CD14-positive monocyte (primary cell): ENCODE measurements around the gene TSSK1B. TPM values are rescaled to one million over a fixed set of nuclear protein-coding genes. Genes with fewer than 3 reads are reported as not detected.

Source experiments
- DNase-seq, 3 donors: peaks; one replicate each; pipeline ENCODE4 v3.0.0-alpha.2; 2011 to 2022
- H2AFZ ChIP-seq: 2 replicates; pipeline ENCODE4 v1.6.0; 2012; ENCODE audit warnings: mild to moderate bottlenecking, low read depth, low read length, inconsistent platforms; ENCODE audit not compliant: insufficient read depth, poor library complexity, severe bottlenecking
- H3K27ac ChIP-seq, 2 donors: 1 replicate in 1 of 2; 2 replicates in 1 of 2; pipeline ENCODE4 v1.5.1; 2012 to 2013; ENCODE audit warnings: low read length in 2 of 2, control low read depth in 1 of 2, inconsistent platforms in 1 of 2, low read depth in 1 of 2, mild to moderate bottlenecking in 1 of 2
- H3K27me3 ChIP-seq, 2 donors: one replicate each; pipeline versions ENCODE4 v1.6.0 to v1.6.1; 2011 to 2013; ENCODE audit warnings: low read length in 2 of 2; ENCODE audit not compliant: control insufficient read depth in 2 of 2, insufficient read depth in 2 of 2
- H3K36me3 ChIP-seq, 2 donors: replicated peaks in 1 of 2; 1 replicate in 1 of 2; 2 replicates in 1 of 2; pipeline versions ENCODE4 v1.5.1 to v1.6.1; 2012 to 2013; ENCODE audit warnings: low read length in 2 of 2, control low read depth in 1 of 2, inconsistent platforms in 1 of 2, mild to moderate bottlenecking in 1 of 2; ENCODE audit not compliant: insufficient read depth in 2 of 2, control insufficient read depth in 1 of 2
- H3K4me1 ChIP-seq, 2 donors: 1 replicate in 1 of 2; 2 replicates in 1 of 2; pipeline versions ENCODE4 v1.5.1 to v1.6.1; 2012 to 2013; ENCODE audit warnings: low read length in 2 of 2, control low read depth in 1 of 2, inconsistent platforms in 1 of 2, mild to moderate bottlenecking in 1 of 2, moderate library complexity in 1 of 2; ENCODE audit not compliant: insufficient read depth in 2 of 2, control insufficient read depth in 1 of 2
- H3K4me2 ChIP-seq: replicated peaks from 2 replicates; pipeline ENCODE3; 2012; ENCODE audit warnings: low read length, moderate library complexity, mild to moderate bottlenecking; ENCODE audit not compliant: poor library complexity, severe bottlenecking; ENCODE audit errors: extremely low read depth
- H3K4me3 ChIP-seq, 3 experiments: fragments of 200-600 bp in 1 of 3; sonication (generic) in 1 of 3; replicated peaks in 1 of 3; 1 replicate in 2 of 3; 2 replicates in 1 of 3; pipeline ENCODE4 v1.5.1; 2011 to 2013; ENCODE audit warnings: low read length in 3 of 3, mild to moderate bottlenecking in 3 of 3, control low read depth in 2 of 3, low read depth in 2 of 3, inconsistent platforms in 1 of 3, moderate library complexity in 1 of 3
- H3K79me2 ChIP-seq: 2 replicates; pipeline ENCODE4 v1.6.0; 2012; ENCODE audit warnings: mild to moderate bottlenecking, control low read depth, inconsistent platforms, low read length, moderate library complexity; ENCODE audit not compliant: insufficient read depth
- H3K9ac ChIP-seq: 2 replicates; pipeline ENCODE4 v1.6.0; 2017; ENCODE audit warnings: low read length, mild to moderate bottlenecking; ENCODE audit not compliant: insufficient read depth, poor library complexity, severe bottlenecking
- H3K9me3 ChIP-seq, 2 donors: replicated peaks in 1 of 2; 1 replicate in 1 of 2; 2 replicates in 1 of 2; pipeline versions ENCODE4 v1.5.1 to v1.6.1; 2012 to 2013; ENCODE audit warnings: low read length in 2 of 2, control low read depth in 1 of 2; ENCODE audit not compliant: control insufficient read depth in 1 of 2, insufficient read depth in 1 of 2
- H4K20me1 ChIP-seq: 2 replicates; pipeline ENCODE4 v1.6.0; 2012; ENCODE audit warnings: mild to moderate bottlenecking, low read length, control low read depth, moderate library complexity; ENCODE audit not compliant: insufficient read depth
- H3K27ac Mint-ChIP-seq, 7 donors: one replicate each; pipeline ENCODE4 v1.8.0; 2020; ENCODE audit warnings: mild to moderate bottlenecking in 7 of 7, mixed read lengths in 7 of 7, moderate library complexity in 6 of 7, inconsistent platforms in 2 of 7
- H3K27me3 Mint-ChIP-seq, 3 donors: one replicate each; pipeline ENCODE4 v1.8.0; 2021 to 2022; ENCODE audit warnings: low read depth in 3 of 3, mild to moderate bottlenecking in 3 of 3, mixed read lengths in 3 of 3, moderate library complexity in 3 of 3, inconsistent platforms in 1 of 3
- H3K36me3 Mint-ChIP-seq, 2 donors: one replicate each; pipeline ENCODE4 v1.8.0; 2020; ENCODE audit warnings: mixed read lengths in 2 of 2, inconsistent platforms in 1 of 2, mild to moderate bottlenecking in 1 of 2
- H3K4me1 Mint-ChIP-seq: one replicate; pipeline ENCODE4 v1.8.0; 2020; ENCODE audit warnings: mild to moderate bottlenecking, mixed read lengths
- H3K4me3 Mint-ChIP-seq, 2 donors: one replicate each; pipeline ENCODE4 v1.8.0; 2020; ENCODE audit warnings: mild to moderate bottlenecking in 2 of 2, mixed read lengths in 2 of 2, moderate library complexity in 1 of 2
- H3K9me3 Mint-ChIP-seq, 7 donors: one replicate each; pipeline ENCODE4 v1.8.0; 2020 to 2022; ENCODE audit warnings: mixed read lengths in 7 of 7, mild to moderate bottlenecking in 6 of 7, moderate library complexity in 6 of 7, inconsistent platforms in 2 of 7
- WGBS: methylation state at CpG from one replicate; pipeline ENCODE4 v1.1.5; 2013; ENCODE audit warnings: missing lambda C conversion rate; ENCODE audit not compliant: insufficient coverage; 5-methylcytosine and 5-hydroxymethylcytosine counted together
- intact Hi-C, 2 donors: fragments of 100-400 bp; cut with micrococcal nuclease; formaldehyde crosslinking; loops; one replicate each; pipeline versions ENCODE4 v1.15.0 to v1.15.1; 2023
- polyA plus RNA-seq, 3 donors: library from polyadenylated mRNA; depleted of rRNA in 1 of 3; unstranded in 2 of 3; stranded (reverse) in 1 of 3; fragments of 300-500 nt in 2 of 3; fragments of >200 nt in 1 of 3; fragmentation: Illumina TruSeq in 2 of 3; gene quantifications; 1 replicate in 2 of 3; 2 replicates in 1 of 3; pipeline ENCODE4 v1.2.3, GENCODE V29; 2012 to 2021
- TF ChIP-seq, protein P1 (sequence below): fragments of 200-600 bp; IDR thresholded peaks from one replicate; pipeline ENCODE4 v1.8.0; 2022; ENCODE audit warnings: antibody characterized with exemption, mild to moderate bottlenecking

TSSK1B gene
- polyA plus RNA-seq, 3 donors = not detected

DNA sequence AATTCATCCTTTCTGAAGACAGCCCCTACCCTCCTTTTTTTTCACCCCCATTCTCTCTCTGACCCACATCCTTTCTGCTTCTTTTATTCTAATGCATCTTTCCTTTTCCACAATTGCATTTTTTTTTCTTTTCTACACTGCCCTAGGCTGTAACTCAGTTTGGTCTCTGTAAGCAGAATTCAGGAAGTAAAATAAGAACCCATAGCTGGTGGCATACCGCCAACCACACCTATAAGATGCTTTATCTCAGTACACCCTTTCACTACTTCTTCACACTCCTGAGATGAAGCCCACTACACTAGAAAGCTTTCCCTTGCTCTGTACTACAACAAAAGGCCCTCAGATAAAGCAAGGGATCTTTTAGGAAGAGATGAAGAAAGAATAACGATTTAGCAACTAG lies 16.1 kb upstream of the TSSK1B start:
- DNase-seq = no peak
- intact Hi-C loops = no loop called here
- no peak overlapping the region for H3K4me3 Mint-ChIP-seq

DNA sequence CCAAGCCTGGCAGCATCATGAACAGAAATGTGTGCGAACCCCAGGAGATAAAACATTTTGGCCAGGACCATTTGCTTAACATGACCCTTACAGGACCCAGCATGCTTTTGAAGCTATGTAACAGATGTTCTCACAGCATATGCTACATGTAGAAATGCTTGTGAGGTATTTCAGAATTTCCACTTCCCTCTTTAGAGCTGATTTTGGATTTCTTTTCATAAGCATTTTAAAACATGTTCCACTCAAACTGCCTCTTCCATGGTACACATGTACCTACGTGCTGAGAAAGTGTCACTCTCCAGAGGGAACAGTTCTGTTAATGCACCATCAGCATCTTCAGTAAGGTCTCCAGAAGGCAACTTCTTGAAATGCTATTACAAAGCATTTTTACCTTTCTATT lies 15.7 kb upstream of the TSSK1B start:
- Histone ChIP-seq H3K79me2 (no peaks in the 10 kb centered on the region), H3K9me3 (no peaks in the 10 kb centered on the region), H3K4me1 (no peaks in the 10 kb centered on the region), H3K9ac (no peak overlapping the region), H3K27me3 (peaks cover 6 to 22% of the 10 kb centered on the region in 2 donors), H3K27ac (no peak overlapping the region), H2AFZ (no peak overlapping the region), H3K4me2 (no peak overlapping the region), H3K36me3 (no peaks in the 10 kb centered on the region), H4K20me1 (no peaks in the 10 kb centered on the region), H3K4me3 (no peak overlapping the region)
- no peaks in the 10 kb centered on the region for H3K36me3 Mint-ChIP-seq
- H3K27me3 Mint-ChIP-seq = peaks cover 10 to 29% (median 14%) of the 10 kb centered on the region in 3 donors
- TF ChIP-seq, protein P1, sequence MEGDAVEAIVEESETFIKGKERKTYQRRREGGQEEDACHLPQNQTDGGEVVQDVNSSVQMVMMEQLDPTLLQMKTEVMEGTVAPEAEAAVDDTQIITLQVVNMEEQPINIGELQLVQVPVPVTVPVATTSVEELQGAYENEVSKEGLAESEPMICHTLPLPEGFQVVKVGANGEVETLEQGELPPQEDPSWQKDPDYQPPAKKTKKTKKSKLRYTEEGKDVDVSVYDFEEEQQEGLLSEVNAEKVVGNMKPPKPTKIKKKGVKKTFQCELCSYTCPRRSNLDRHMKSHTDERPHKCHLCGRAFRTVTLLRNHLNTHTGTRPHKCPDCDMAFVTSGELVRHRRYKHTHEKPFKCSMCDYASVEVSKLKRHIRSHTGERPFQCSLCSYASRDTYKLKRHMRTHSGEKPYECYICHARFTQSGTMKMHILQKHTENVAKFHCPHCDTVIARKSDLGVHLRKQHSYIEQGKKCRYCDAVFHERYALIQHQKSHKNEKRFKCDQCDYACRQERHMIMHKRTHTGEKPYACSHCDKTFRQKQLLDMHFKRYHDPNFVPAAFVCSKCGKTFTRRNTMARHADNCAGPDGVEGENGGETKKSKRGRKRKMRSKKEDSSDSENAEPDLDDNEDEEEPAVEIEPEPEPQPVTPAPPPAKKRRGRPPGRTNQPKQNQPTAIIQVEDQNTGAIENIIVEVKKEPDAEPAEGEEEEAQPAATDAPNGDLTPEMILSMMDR = no peak
- H3K9me3 Mint-ChIP-seq = peaks cover 0 to 5% (median 1%) of the 10 kb centered on the region in 7 donors
- no peak overlapping the region for H3K27ac Mint-ChIP-seq
- 62% methylated on average over 2 of the region's 2 CpGs for WGBS
- DNase-seq = no peak
- intact Hi-C loops = no loop called here
- H3K4me3 Mint-ChIP-seq = no peak overlapping the region
- H3K4me1 Mint-ChIP-seq = peaks cover 2% of the 10 kb centered on the region

More for the DNA sequence above, 16.1 kb upstream of the TSSK1B start:
- Histone ChIP-seq H3K27ac (no peak overlapping the region), H2AFZ (no peak overlapping the region), H3K79me2 (no peaks in the 10 kb centered on the region), H3K9ac (no peak overlapping the region), H3K9me3 (no peaks in the 10 kb centered on the region), H3K4me3 (no peak overlapping the region), H3K4me2 (no peak overlapping the region), H3K27me3 (peaks cover 6 to 18% of the 10 kb centered on the region in 2 donors), H3K36me3 (no peaks in the 10 kb centered on the region), H4K20me1 (no peaks in the 10 kb centered on the region), H3K4me1 (no peaks in the 10 kb centered on the region)
- no peak overlapping the region for H3K27ac Mint-ChIP-seq
- H3K9me3 Mint-ChIP-seq = peaks cover 0 to 1% (median 0%) of the 10 kb centered on the region in 7 donors
- WGBS = no CpG with 5 or more reads among the region's 2 CpGs
- peaks cover 10 to 25% (median 14%) of the 10 kb centered on the region in 3 donors for H3K27me3 Mint-ChIP-seq
- peaks cover 2% of the 10 kb centered on the region for H3K4me1 Mint-ChIP-seq
- TF ChIP-seq, protein P1 = no peak
- no peaks in the 10 kb centered on the region for H3K36me3 Mint-ChIP-seq
